ENCODE results near the gene FBLN5.

Gene FBLN5

GRCh38 chr14:91844029-91844428, 103.5 kb downstream of the FBLN5 start:
- no peak for TF ChIP-seq EZH2phosphoT487 (IDR thresholded peaks at IDR 0.05; ENCODE audit: borderline replicate concordance, low read length)
- TF ChIP-seq CTCF (IDR thresholded peaks at IDR 0.05; ENCODE audit: low read depth, low read length, poor library complexity, severe bottlenecking), result no peak
- Histone ChIP-seq H4K20me1 (ENCODE audit: control insufficient read depth, insufficient read depth, low read depth, low read length) (no peaks in the 10 kb centered on the region), H3K4me3 (ENCODE audit: low read length) (no peak overlapping the region), H3F3A (ENCODE audit: control insufficient read depth, insufficient read depth) (0 out of 2 replicates have a peak, but pooled peaks cover 5% of the 10 kb centered on the region), H3K27ac (ENCODE audit: low read depth, low read length) (no peak overlapping the region), H3K27me3 (ENCODE audit: control insufficient read depth, low read length) (no peaks in the 10 kb centered on the region), H3K36me3 (ENCODE audit: control insufficient read depth, low read length) (no peaks in the 10 kb centered on the region), H3K4me1 (ENCODE audit: control insufficient read depth, low read length) (peaks cover 31% of the 10 kb centered on the region), H3K4me2 (ENCODE audit: low read length) (no peak overlapping the region), H3K9me3 (ENCODE audit: control insufficient read depth, insufficient read depth, low read length) (peaks cover 6% of the 10 kb centered on the region; the same call in 1 of the 2 replicates), H3K79me2 (ENCODE audit: control insufficient read depth, low read length) (no peaks in the 10 kb centered on the region), H3K9me2 (replicated peaks; ENCODE audit: control insufficient read depth, low read length) (no peaks in the 10 kb centered on the region)

GRCh38 chr14:91843437-91843836, 104.1 kb downstream of the FBLN5 start:
- Histone ChIP-seq H3K27me3 (ENCODE audit: control insufficient read depth, low read length) (no peaks in the 10 kb centered on the region), H4K20me1 (ENCODE audit: control insufficient read depth, insufficient read depth, low read depth, low read length) (no peaks in the 10 kb centered on the region), H3K4me2 (ENCODE audit: low read length) (no peak overlapping the region), H3K9me2 (replicated peaks; ENCODE audit: control insufficient read depth, low read length) (no peaks in the 10 kb centered on the region), H3F3A (ENCODE audit: control insufficient read depth, insufficient read depth) (0 out of 2 replicates have a peak, but pooled peaks cover 5% of the 10 kb centered on the region), H3K9me3 (ENCODE audit: control insufficient read depth, insufficient read depth, low read length) (peaks cover 6% of the 10 kb centered on the region; the same call in 1 of the 2 replicates), H3K79me2 (ENCODE audit: control insufficient read depth, low read length) (no peaks in the 10 kb centered on the region), H3K27ac (ENCODE audit: low read depth, low read length) (no peak overlapping the region), H3K36me3 (ENCODE audit: control insufficient read depth, low read length) (no peaks in the 10 kb centered on the region), H3K4me3 (ENCODE audit: low read length) (no peak overlapping the region), H3K4me1 (ENCODE audit: control insufficient read depth, low read length) (peaks cover 32% of the 10 kb centered on the region)
- TF ChIP-seq CTCF (IDR thresholded peaks at IDR 0.05; ENCODE audit: low read depth, low read length, poor library complexity, severe bottlenecking), result no peak
- TF ChIP-seq EZH2phosphoT487 (IDR thresholded peaks at IDR 0.05; ENCODE audit: borderline replicate concordance, low read length), result no peak

- Histone ChIP-seq H3K9me3 (ENCODE audit: control insufficient read depth, insufficient read depth, low read length) (peaks cover 6% of the 10 kb centered on the region; the same call in 1 of the 2 replicates), H3K27ac (ENCODE audit: low read depth, low read length) (no peak overlapping the region), H3K36me3 (ENCODE audit: control insufficient read depth, low read length) (no peaks in the 10 kb centered on the region), H4K20me1 (ENCODE audit: control insufficient read depth, insufficient read depth, low read depth, low read length) (no peaks in the 10 kb centered on the region), H3K79me2 (ENCODE audit: control insufficient read depth, low read length) (no peaks in the 10 kb centered on the region), H3K27me3 (ENCODE audit: control insufficient read depth, low read length) (peaks cover 12% of the 10 kb centered on the region), H3F3A (ENCODE audit: control insufficient read depth, insufficient read depth) (0 out of 2 replicates have a peak, but pooled peaks cover 5% of the 10 kb centered on the region), H3K4me3 (ENCODE audit: low read length) (no peak overlapping the region), H3K9me2 (replicated peaks; ENCODE audit: control insufficient read depth, low read length) (no peaks in the 10 kb centered on the region), H3K4me1 (ENCODE audit: control insufficient read depth, low read length) (peaks cover 36% of the 10 kb centered on the region), H3K4me2 (ENCODE audit: low read length) (no peak overlapping the region)
- TF ChIP-seq EZH2phosphoT487 (IDR thresholded peaks at IDR 0.05; ENCODE audit: borderline replicate concordance, low read length) (no peak), CTCF (IDR thresholded peaks at IDR 0.05; ENCODE audit: low read depth, low read length, poor library complexity, severe bottlenecking) (no peak)
Observed at GRCh38 chr14:91841065-91841464, 106.4 kb downstream of the FBLN5 start.
